MM.1S (cell line): ENCODE results near the gene RDH13.
"Not testable (repeated sequence)": the region's sequence is repeated elsewhere in the genome, so short reads cannot be mapped to it uniquely, and the experiment has no call there.

Experiments
- DNase-seq: peaks from one replicate; pipeline ENCODE4 v3.0.0-alpha.2; 2015
- H2AFZ ChIP-seq: fragments of 300-600 bp; sonication (generic); 2 replicates; pipeline ENCODE4 v1.6.0; 2016; ENCODE audit warnings: antibody characterized with exemption, low read length
- H3F3A ChIP-seq: fragments of 300-600 bp; sonication (generic); 2 replicates; pipeline ENCODE4 v1.6.1; 2016; ENCODE audit warnings: mild to moderate bottlenecking, antibody characterized with exemption, low read length, moderate library complexity, mixed read lengths; ENCODE audit not compliant: insufficient read depth
- H3K27ac ChIP-seq: fragments of 300-600 bp; sonication (generic); 2 replicates; pipeline ENCODE4 v1.5.1; 2016; ENCODE audit warnings: mild to moderate bottlenecking, low read length
- H3K27me3 ChIP-seq: fragments of 300-600 bp; sonication (generic); replicated peaks from 2 replicates; pipeline ENCODE4 v1.6.0; 2016; ENCODE audit warnings: low read length; ENCODE audit not compliant: insufficient read depth
- H3K36me3 ChIP-seq: fragments of 300-600 bp; sonication (generic); replicated peaks from 2 replicates; pipeline ENCODE4 v1.6.1; 2016; ENCODE audit warnings: mild to moderate bottlenecking, low read length, mixed read lengths; ENCODE audit not compliant: insufficient read depth
- H3K4me1 ChIP-seq: fragments of 300-600 bp; sonication (generic); 2 replicates; pipeline ENCODE4 v1.6.1; 2016; ENCODE audit warnings: low read length, mixed read lengths
- H3K4me2 ChIP-seq: fragments of 300-600 bp; sonication (generic); 2 replicates; pipeline ENCODE4 v1.6.0; 2016; ENCODE audit warnings: low read depth, low read length
- H3K4me3 ChIP-seq: fragments of 300-600 bp; sonication (generic); 2 replicates; pipeline ENCODE4 v1.5.1; 2016; ENCODE audit warnings: low read length, mixed read lengths
- H3K79me2 ChIP-seq: fragments of 300-600 bp; sonication (generic); 2 replicates; pipeline ENCODE4 v1.6.1; 2016; ENCODE audit warnings: mixed run types, low read length, mixed read lengths
- H3K9ac ChIP-seq: fragments of 300-600 bp; sonication (generic); 2 replicates; pipeline ENCODE4 v1.6.1; 2016; ENCODE audit warnings: low read length, mixed read lengths
- H3K9me2 ChIP-seq: fragments of 300-600 bp; sonication (generic); replicated peaks from 2 replicates; pipeline ENCODE4 v1.6.1; 2016; ENCODE audit warnings: mild to moderate bottlenecking, low read length, mixed read lengths; ENCODE audit not compliant: insufficient read depth
- H3K9me3 ChIP-seq: fragments of 300-600 bp; sonication (generic); replicated peaks from 2 replicates; pipeline ENCODE4 v1.6.1; 2016; ENCODE audit warnings: mild to moderate bottlenecking, low read length, mixed read lengths; ENCODE audit not compliant: insufficient read depth
- H4K20me1 ChIP-seq: fragments of 300-600 bp; sonication (generic); 2 replicates; pipeline ENCODE4 v1.6.1; 2016; ENCODE audit warnings: mild to moderate bottlenecking, low read length, moderate library complexity, mixed read lengths; ENCODE audit not compliant: insufficient read depth
- CTCF ChIP-seq: fragments of 300-600 bp; sonication (generic); IDR thresholded peaks from 2 replicates; pipeline ENCODE4 v1.5.1; 2016; ENCODE audit warnings: antibody characterized with exemption, low read length, mixed read lengths
- EZH2 ChIP-seq: fragments of 300-600 bp; sonication (generic); optimal IDR thresholded peaks from 2 replicates; pipeline ENCODE3; 2017; ENCODE audit warnings: low read depth, mild to moderate bottlenecking, antibody characterized with exemption, low read length, mixed read lengths
- EZH2phosphoT487 ChIP-seq: fragments of 300-600 bp; sonication (generic); IDR thresholded peaks from 2 replicates; pipeline ENCODE4 v1.6.1; 2018; ENCODE audit warnings: antibody characterized with exemption, low read length

RDH13 gene

GRCh38 chr19:55007537-55007936, 55.4 kb downstream of the RDH13 start:
- H3K4me2 ChIP-seq = peak overlapping the region; percentile 45; the same call in 1 of the 2 replicates
- H3K79me2 ChIP-seq = peaks cover 15% of the 10 kb centered on the region
- H3K9me3 ChIP-seq, H3K4me1 ChIP-seq, H3K27ac ChIP-seq, H3K9ac ChIP-seq, H3K9me2 ChIP-seq, H2AFZ ChIP-seq, H4K20me1 ChIP-seq, H3K36me3 ChIP-seq, DNase-seq, H3F3A ChIP-seq: not testable (repeated sequence)
- 0 out of 2 replicates have a peak overlapping the region, but pooled peaks have one; percentile 19 for H3K4me3 ChIP-seq
- peaks cover 17% of the 10 kb centered on the region; the same call in 1 of the 2 replicates for H3K27me3 ChIP-seq

- H3K79me2 ChIP-seq = peaks cover 15% of the 10 kb centered on the region
- H3K27ac ChIP-seq, H3K9me2 ChIP-seq, H3F3A ChIP-seq, H4K20me1 ChIP-seq, H2AFZ ChIP-seq, H3K9me3 ChIP-seq, DNase-seq, H3K4me1 ChIP-seq, H3K36me3 ChIP-seq: not testable (repeated sequence)
- peaks cover 21% of the 10 kb centered on the region; the same call in 1 of the 2 replicates for H3K27me3 ChIP-seq
- H3K4me2 ChIP-seq = peak overlapping the region; percentile 43
- peak overlapping the region; percentile 72 for H3K4me3 ChIP-seq
- H3K9ac ChIP-seq = peak overlapping the region; percentile 56; the same call in 1 of the 2 replicates
Measured at GRCh38 chr19:55006795-55007194, 56.2 kb downstream of the RDH13 start.

GRCh38 chr19:55005684-55006488, 57.1 kb downstream of the RDH13 start:
- Histone ChIP-seq H3K4me2 (peak overlapping the region; percentile 62; the same call in 1 of the 2 replicates), H3K9me2 (no peaks in the 10 kb centered on the region), H3K4me1 (peaks cover 3% of the 10 kb centered on the region), H3K36me3 (no peaks in the 10 kb centered on the region), H3K9ac (peak overlapping the region; percentile 56; the same call in 1 of the 2 replicates), H3K79me2 (peaks cover 15% of the 10 kb centered on the region), H2AFZ (peak overlapping the region; percentile 64), H3F3A (peaks cover 5% of the 10 kb centered on the region; the same call in 1 of the 2 replicates), H3K27me3 (peaks cover 23% of the 10 kb centered on the region; the same call in 1 of the 2 replicates), H4K20me1 (no peaks in the 10 kb centered on the region), H3K4me3 (peak overlapping the region; percentile 72), H3K9me3 (no peaks in the 10 kb centered on the region), H3K27ac (peak overlapping the region; percentile 64; the same call in 1 of the 2 replicates)
- peak; percentile 94 for DNase-seq
- TF ChIP-seq EZH2phosphoT487 (no peak), EZH2 (no peak), CTCF (no peak)

- H3K4me2 ChIP-seq = no peak overlapping the region
- no peaks in the 10 kb centered on the region for H3F3A ChIP-seq
- H3K36me3 ChIP-seq = no peaks in the 10 kb centered on the region
- H3K4me1 ChIP-seq = peaks cover 3% of the 10 kb centered on the region
- no peak overlapping the region for H3K27ac ChIP-seq
- H3K9me2 ChIP-seq = no peaks in the 10 kb centered on the region
- H3K4me3 ChIP-seq = no peak overlapping the region
- no peak overlapping the region for H3K9ac ChIP-seq
- no peak for DNase-seq
- no peaks in the 10 kb centered on the region for H3K79me2 ChIP-seq
- no peaks in the 10 kb centered on the region for H3K9me3 ChIP-seq
- H3K27me3 ChIP-seq = peaks cover 25% of the 10 kb centered on the region; the same call in 1 of the 2 replicates
- H2AFZ ChIP-seq = no peak overlapping the region
- H4K20me1 ChIP-seq = no peaks in the 10 kb centered on the region
- no peak for TF ChIP-seq EZH2phosphoT487
- no peak for TF ChIP-seq CTCF
- no peak for TF ChIP-seq EZH2
Measured at GRCh38 chr19:55000761-55001160, 62.2 kb downstream of the RDH13 start.

- H3K36me3 ChIP-seq, H4K20me1 ChIP-seq, H2AFZ ChIP-seq, H3K9me2 ChIP-seq, H3K4me1 ChIP-seq, H3K27ac ChIP-seq, H3K9ac ChIP-seq, H3K79me2 ChIP-seq, H3K9me3 ChIP-seq, H3K4me2 ChIP-seq, H3F3A ChIP-seq, DNase-seq, H3K4me3 ChIP-seq: not testable (repeated sequence)
- H3K27me3 ChIP-seq = peaks cover 25% of the 10 kb centered on the region
Measured at GRCh38 chr19:54998751-54999239, 64.2 kb downstream of the RDH13 start.
